Germinal center (tissue), 1 donor: ENCODE results near the gene DAGLA.

Experiments
- DNase-seq: peaks from one replicate; pipeline ENCODE4 v3.0.0; 2012; ENCODE audit warnings: mixed read lengths, low spot score

Gene DAGLA

GRCh38 chr11:61710019-61710418 is 29.8 kb downstream of the DAGLA start:
- no peak for DNase-seq

GRCh38 chr11:61711037-61711436 is 30.8 kb downstream of the DAGLA start:
- DNase-seq = no peak

GRCh38 chr11:61711498-61711897 is 31.3 kb downstream of the DAGLA start:
- no peak for DNase-seq

- DNase-seq = no peak
Measured at GRCh38 chr11:61712314-61712713, 32.1 kb downstream of the DAGLA start.

- DNase-seq = no peak
Measured at GRCh38 chr11:61712846-61713245, 32.7 kb downstream of the DAGLA start.

- DNase-seq = no peak
Measured at GRCh38 chr11:61713464-61713863, 33.3 kb downstream of the DAGLA start.

GRCh38 chr11:61713906-61714305 is 33.7 kb downstream of the DAGLA start:
- DNase-seq = no peak

GRCh38 chr11:61714316-61714715 is 34.1 kb downstream of the DAGLA start:
- DNase-seq = no peak

GRCh38 chr11:61714916-61715315 is 34.7 kb downstream of the DAGLA start:
- DNase-seq = no peak

GRCh38 chr11:61715867-61716266 is 35.7 kb downstream of the DAGLA start:
- DNase-seq = no peak

- no peak for DNase-seq
Measured at GRCh38 chr11:61716478-61717285, 36.5 kb downstream of the DAGLA start.

- no peak for DNase-seq
Measured at GRCh38 chr11:61717286-61718033, 37.3 kb downstream of the DAGLA start.

GRCh38 chr11:61718046-61718531 is 37.9 kb downstream of the DAGLA start:
- DNase-seq = no peak

GRCh38 chr11:61718621-61719302 is 38.6 kb downstream of the DAGLA start:
- no peak for DNase-seq

GRCh38 chr11:61719978-61720377 is 39.8 kb downstream of the DAGLA start:
- no peak for DNase-seq

GRCh38 chr11:61720597-61720996 is 40.4 kb downstream of the DAGLA start:
- no peak for DNase-seq

- no peak for DNase-seq
Measured at GRCh38 chr11:61724437-61724836, 44.2 kb downstream of the DAGLA start.

- no peak for DNase-seq
Measured at GRCh38 chr11:61725781-61726231, 45.6 kb downstream of the DAGLA start.

GRCh38 chr11:61726775-61727174 is 46.6 kb downstream of the DAGLA start:
- no peak for DNase-seq

GRCh38 chr11:61727401-61727811 is 47.2 kb downstream of the DAGLA start:
- no peak for DNase-seq

GRCh38 chr11:61728066-61728939 is 48.1 kb downstream of the DAGLA start:
- DNase-seq = no peak

- DNase-seq = no peak
Measured at GRCh38 chr11:61728940-61729219, 48.7 kb downstream of the DAGLA start.
